OCI-LY7 (cell line): ENCODE results near the gene CLDN9. TPM values are rescaled to one million over a fixed set of nuclear protein-coding genes. Genes with fewer than 3 reads are reported as not detected.
A peak's percentile ranks its signal among the peaks of the same experiment; 100 is the strongest.

Experiments
- BruUV-seq: library from RNA; stranded (reverse); fragments of 400-500 nt; replicated peaks from 2 replicates; lab custom pipeline; 2021; lab: Mats Ljungman, UMichigan
- CTCF ChIA-PET: fragments of 300-600 bp; sonication (Branson Sonifier 250); formaldehyde crosslinking; loops from one replicate; lab custom pipeline; 2022; ENCODE audit warnings: antibody characterized with exemption; ENCODE audit not compliant: unreplicated experiment; lab: Charles Lee
- POLR2A ChIA-PET: fragments of 300-600 bp; sonication (Branson Sonifier 250); formaldehyde crosslinking; loops from one replicate; lab custom pipeline; 2022; ENCODE audit warnings: antibody characterized with exemption; lab: Charles Lee
- DNase-seq: peaks from one replicate; pipeline ENCODE4 v3.0.0-alpha.2; 2015; ENCODE audit warnings: low spot score
- H2AFZ ChIP-seq: fragments of 200-600 bp; sonication (generic), shearing (Covaris generic); 2 replicates; pipeline ENCODE4 v1.6.1; 2014; ENCODE audit warnings: mild to moderate bottlenecking, antibody characterized with exemption, low read length, moderate library complexity
- H3K27ac ChIP-seq: fragments of 200-600 bp; sonication (generic); 2 replicates; pipeline ENCODE4 v1.5.1; 2014; ENCODE audit warnings: mixed run types, low read depth, mild to moderate bottlenecking, moderate library complexity, low read length, inconsistent platforms; ENCODE audit not compliant: poor library complexity, severe bottlenecking
- H3K36me3 ChIP-seq: fragments of 200-600 bp; sonication (generic); 2 replicates; pipeline ENCODE4 v1.6.1; 2014; ENCODE audit warnings: mild to moderate bottlenecking, antibody characterized with exemption, low read length, moderate library complexity, mixed read lengths; ENCODE audit not compliant: insufficient read depth
- H3K4me1 ChIP-seq: fragments of 200-600 bp; sonication (generic); 2 replicates; pipeline ENCODE4 v1.5.1; 2014; ENCODE audit warnings: mild to moderate bottlenecking, low read length; ENCODE audit not compliant: insufficient read depth, poor library complexity, severe bottlenecking
- H3K4me2 ChIP-seq: fragments of 200-600 bp; sonication (generic); 2 replicates; pipeline ENCODE4 v1.6.1; 2014; ENCODE audit warnings: mild to moderate bottlenecking, low read length
- H3K4me3 ChIP-seq: fragments of 200-600 bp; sonication (generic); 2 replicates; pipeline ENCODE4 v1.5.1; 2014; ENCODE audit warnings: mild to moderate bottlenecking, low read depth, low read length; ENCODE audit not compliant: poor library complexity, severe bottlenecking
- H3K79me2 ChIP-seq: fragments of 200-600 bp; sonication (generic); 2 replicates; pipeline ENCODE4 v1.6.1; 2016; ENCODE audit warnings: low read depth, mild to moderate bottlenecking, low read length, moderate library complexity, mixed read lengths; ENCODE audit not compliant: insufficient read depth
- H3K9me2 ChIP-seq: fragments of 200-600 bp; sonication (generic); 2 replicates; pipeline ENCODE4 v1.6.1; 2016; ENCODE audit warnings: mild to moderate bottlenecking, low read length, mixed read lengths; ENCODE audit not compliant: insufficient read depth
- H3K9me3 ChIP-seq: fragments of 200-600 bp; sonication (generic); 2 replicates; pipeline ENCODE4 v1.6.1; 2014; ENCODE audit warnings: mild to moderate bottlenecking, mixed run types, low read length, mixed read lengths
- H4K20me1 ChIP-seq: fragments of 200-600 bp; sonication (generic); 2 replicates; pipeline ENCODE4 v1.6.1; 2014; ENCODE audit warnings: mild to moderate bottlenecking, antibody characterized with exemption, low read length, moderate library complexity, mixed read lengths; ENCODE audit not compliant: insufficient read depth
- EZH2phosphoT487 ChIP-seq: fragments of 200-600 bp; sonication (generic); IDR thresholded peaks from 2 replicates; pipeline ENCODE4 v1.6.1; 2018; ENCODE audit warnings: low read depth, borderline replicate concordance, mild to moderate bottlenecking, mixed run types, antibody characterized with exemption, low read length, moderate library complexity, mixed read lengths
- intact Hi-C: fragments of 100-400 bp; cut with micrococcal nuclease; formaldehyde crosslinking; loops from one replicate; pipeline ENCODE4 v1.10.0; 2022; ENCODE audit not compliant: unreplicated experiment
- total RNA-seq, 2 experiments: library from RNA; depleted of rRNA in 1 of 2; stranded (reverse); fragments of >200 nt in 1 of 2; shearing (Covaris generic) in 1 of 2; gene quantifications; 2 replicates each; pipeline ENCODE4 v1.2.3, GENCODE V29; 2014 to 2022
- TF ChIP-seq, protein P1 (sequence below): fragments of 200-600 bp; sonication (generic); conservative IDR thresholded peaks from 2 replicates; pipeline ENCODE4 v1.5.1; 2014; ENCODE audit warnings: mild to moderate bottlenecking, antibody characterized with exemption, low read length, moderate library complexity, mixed read lengths

The CLDN9 gene
- total RNA-seq, 2 experiments from 2014 or later = 0.42 TPM; not detected in 1

DNA sequence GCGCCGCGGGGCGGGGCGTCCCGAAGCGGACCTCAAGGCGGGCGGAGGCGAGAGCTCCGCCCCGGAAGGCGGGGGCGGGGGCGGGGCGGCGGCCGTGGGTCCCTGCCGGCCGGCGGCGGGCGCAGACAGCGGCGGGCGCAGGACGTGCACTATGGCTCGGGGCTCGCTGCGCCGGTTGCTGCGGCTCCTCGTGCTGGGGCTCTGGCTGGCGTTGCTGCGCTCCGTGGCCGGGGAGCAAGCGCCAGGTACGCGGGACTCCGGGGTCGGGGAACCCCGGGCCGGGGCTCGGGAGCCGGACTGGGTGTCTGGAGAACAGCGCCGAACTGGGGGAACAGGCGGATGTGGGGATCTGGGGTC is 7.5 kb downstream of the CLDN9 start, which contains the start of gene TNFRSF12A:
Gene TNFRSF12A, plus strand, starts transcription at position 122 of the 357 bp plus-strand sequence. Its CDS starts 30 bp downstream, at position 152.
- intact Hi-C loops = loop anchor here (2.0 kb wide), 1 partner anchor 17 kb away; no protein-coding TSS in a partner anchor
- H3K36me3 ChIP-seq = no peaks in the 10 kb centered on the region
- no TSS peak for BruUV-seq
- H3K4me2 ChIP-seq = peak within 1 kb of the TSS; percentile 86
- H3K4me1 ChIP-seq = peaks cover 39% of the 10 kb centered on the region
- POLR2A ChIA-PET = interaction anchor here (1.0 to 1.7 kb wide), 2 partner anchors 10 to 13 kb away, joined by 3 to 7 read pairs; no protein-coding TSS in a partner anchor
- no peak for TF ChIP-seq EZH2phosphoT487
- TF ChIP-seq, protein P1, sequence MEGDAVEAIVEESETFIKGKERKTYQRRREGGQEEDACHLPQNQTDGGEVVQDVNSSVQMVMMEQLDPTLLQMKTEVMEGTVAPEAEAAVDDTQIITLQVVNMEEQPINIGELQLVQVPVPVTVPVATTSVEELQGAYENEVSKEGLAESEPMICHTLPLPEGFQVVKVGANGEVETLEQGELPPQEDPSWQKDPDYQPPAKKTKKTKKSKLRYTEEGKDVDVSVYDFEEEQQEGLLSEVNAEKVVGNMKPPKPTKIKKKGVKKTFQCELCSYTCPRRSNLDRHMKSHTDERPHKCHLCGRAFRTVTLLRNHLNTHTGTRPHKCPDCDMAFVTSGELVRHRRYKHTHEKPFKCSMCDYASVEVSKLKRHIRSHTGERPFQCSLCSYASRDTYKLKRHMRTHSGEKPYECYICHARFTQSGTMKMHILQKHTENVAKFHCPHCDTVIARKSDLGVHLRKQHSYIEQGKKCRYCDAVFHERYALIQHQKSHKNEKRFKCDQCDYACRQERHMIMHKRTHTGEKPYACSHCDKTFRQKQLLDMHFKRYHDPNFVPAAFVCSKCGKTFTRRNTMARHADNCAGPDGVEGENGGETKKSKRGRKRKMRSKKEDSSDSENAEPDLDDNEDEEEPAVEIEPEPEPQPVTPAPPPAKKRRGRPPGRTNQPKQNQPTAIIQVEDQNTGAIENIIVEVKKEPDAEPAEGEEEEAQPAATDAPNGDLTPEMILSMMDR = peak; percentile 34; the same call in 1 of the 2 replicates
- H4K20me1 ChIP-seq = no peaks in the 10 kb centered on the region
- no peak within 1 kb of the TSS for H3K27ac ChIP-seq
- peak; percentile 84 for DNase-seq
- peak within 1 kb of the TSS; percentile 68 for H3K4me3 ChIP-seq
- peak within 1 kb of the TSS; percentile 69; the same call in 1 of the 2 replicates for H2AFZ ChIP-seq
- no peaks in the 10 kb centered on the region for H3K79me2 ChIP-seq
- H3K9me2 ChIP-seq = no peaks in the 10 kb centered on the region
- no peaks in the 10 kb centered on the region for H3K9me3 ChIP-seq
- CTCF ChIA-PET = interaction anchor here (0.6 kb wide), 1 partner anchor 106 kb away, joined by 3 read pairs; no protein-coding TSS in a partner anchor

GRCh38 chr16:3020604-3021448 is 8.1 kb downstream of the CLDN9 start:
- H3K4me2 ChIP-seq = peak overlapping the region; percentile 86

More at GRCh38 chr16:3020604-3021448, 8.1 kb downstream of the CLDN9 start:
- no peaks in the 10 kb centered on the region for H3K9me3 ChIP-seq
- H3K27ac ChIP-seq = no peak overlapping the region
- peak overlapping the region; percentile 68 for H3K4me3 ChIP-seq
- TF ChIP-seq EZH2phosphoT487 = no peak
- TF ChIP-seq, protein P1 = no peak; the same call in 1 of the 2 replicates
- intact Hi-C loops = loop anchor here (2.0 kb wide), 1 partner anchor 18 kb away; no protein-coding TSS in a partner anchor
- ChIA-PET CTCF (interaction anchor here (0.6 kb wide), 2 partner anchors 105 to 633 kb away, joined by 3 read pairs; no protein-coding TSS in a partner anchor), POLR2A (interaction anchor here (0.7 to 1.7 kb wide), 3 partner anchors 10 to 101 kb away, joined by 3 to 7 read pairs (median 3); no protein-coding TSS in a partner anchor)
- peak overlapping the region; percentile 30; the same call in 1 of the 2 replicates for H2AFZ ChIP-seq
- DNase-seq = peak; percentile 44
- peaks cover 39% of the 10 kb centered on the region for H3K4me1 ChIP-seq
- H3K79me2 ChIP-seq = no peaks in the 10 kb centered on the region
- H3K36me3 ChIP-seq = no peaks in the 10 kb centered on the region
- H4K20me1 ChIP-seq = no peaks in the 10 kb centered on the region
- BruUV-seq = no TSS peak
- no peaks in the 10 kb centered on the region for H3K9me2 ChIP-seq
